ENCODE data around the gene CIP2A.

Gene CIP2A

DNA sequence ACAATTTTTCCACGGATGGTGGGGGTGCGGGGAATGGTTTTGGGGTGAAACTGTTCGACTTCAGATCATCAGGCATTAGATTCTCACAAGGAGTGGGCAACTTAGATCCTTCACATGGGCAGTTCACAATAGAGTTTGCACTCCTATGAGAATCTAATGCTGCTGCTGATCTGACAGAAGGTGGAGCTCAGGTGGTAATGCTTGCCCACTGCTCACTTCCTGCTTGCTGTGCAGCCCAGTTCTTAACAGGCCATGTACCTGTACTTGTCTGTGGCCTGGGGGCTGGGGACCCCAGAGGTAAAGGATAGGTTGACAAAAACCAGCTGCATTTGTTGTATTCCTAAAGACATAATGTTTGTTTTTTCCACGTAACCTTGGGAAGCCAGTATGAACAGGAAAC, 16.3 kb upstream of the CIP2A start:
- peaks cover 20% of the 10 kb centered on the region for H3K4me1 ChIP-seq (ENCODE audit: insufficient read depth, low read length, severe bottlenecking)
- H3K27me3 ChIP-seq (ENCODE audit: insufficient read depth, low read length) = no peaks in the 10 kb centered on the region
- no peak overlapping the region for H3K4me3 ChIP-seq (ENCODE audit: low read depth, low read length, poor library complexity, severe bottlenecking)
- H3K9ac ChIP-seq (ENCODE audit: low read length) = no peak overlapping the region
- H4K20me1 ChIP-seq (ENCODE audit: insufficient read depth, low read length) = no peaks in the 10 kb centered on the region
- H2AFZ ChIP-seq (ENCODE audit: low read length) = no peak overlapping the region
- H3K27ac ChIP-seq (ENCODE audit: low read depth, low read length, poor library complexity, severe bottlenecking) = no peak overlapping the region
- TF ChIP-seq, protein P1, sequence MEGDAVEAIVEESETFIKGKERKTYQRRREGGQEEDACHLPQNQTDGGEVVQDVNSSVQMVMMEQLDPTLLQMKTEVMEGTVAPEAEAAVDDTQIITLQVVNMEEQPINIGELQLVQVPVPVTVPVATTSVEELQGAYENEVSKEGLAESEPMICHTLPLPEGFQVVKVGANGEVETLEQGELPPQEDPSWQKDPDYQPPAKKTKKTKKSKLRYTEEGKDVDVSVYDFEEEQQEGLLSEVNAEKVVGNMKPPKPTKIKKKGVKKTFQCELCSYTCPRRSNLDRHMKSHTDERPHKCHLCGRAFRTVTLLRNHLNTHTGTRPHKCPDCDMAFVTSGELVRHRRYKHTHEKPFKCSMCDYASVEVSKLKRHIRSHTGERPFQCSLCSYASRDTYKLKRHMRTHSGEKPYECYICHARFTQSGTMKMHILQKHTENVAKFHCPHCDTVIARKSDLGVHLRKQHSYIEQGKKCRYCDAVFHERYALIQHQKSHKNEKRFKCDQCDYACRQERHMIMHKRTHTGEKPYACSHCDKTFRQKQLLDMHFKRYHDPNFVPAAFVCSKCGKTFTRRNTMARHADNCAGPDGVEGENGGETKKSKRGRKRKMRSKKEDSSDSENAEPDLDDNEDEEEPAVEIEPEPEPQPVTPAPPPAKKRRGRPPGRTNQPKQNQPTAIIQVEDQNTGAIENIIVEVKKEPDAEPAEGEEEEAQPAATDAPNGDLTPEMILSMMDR (IDR thresholded peaks at IDR 0.05; ENCODE audit: low read length) = no peak
- H3K9me2 ChIP-seq (ENCODE audit: low read depth, low read length) = no peaks in the 10 kb centered on the region
- no peaks in the 10 kb centered on the region for H3F3A ChIP-seq (ENCODE audit: insufficient read depth, low read length)
- H3K4me2 ChIP-seq (ENCODE audit: low read length) = no peak overlapping the region
- no peaks in the 10 kb centered on the region for H3K79me2 ChIP-seq (ENCODE audit: insufficient read depth, low read length)
- peaks cover 13% of the 10 kb centered on the region for H3K36me3 ChIP-seq (ENCODE audit: insufficient read depth, low read length)
- 0 out of 2 replicates have a peak, but pooled peaks cover 4% of the 10 kb centered on the region for H3K9me3 ChIP-seq (ENCODE audit: low read length)

DNA sequence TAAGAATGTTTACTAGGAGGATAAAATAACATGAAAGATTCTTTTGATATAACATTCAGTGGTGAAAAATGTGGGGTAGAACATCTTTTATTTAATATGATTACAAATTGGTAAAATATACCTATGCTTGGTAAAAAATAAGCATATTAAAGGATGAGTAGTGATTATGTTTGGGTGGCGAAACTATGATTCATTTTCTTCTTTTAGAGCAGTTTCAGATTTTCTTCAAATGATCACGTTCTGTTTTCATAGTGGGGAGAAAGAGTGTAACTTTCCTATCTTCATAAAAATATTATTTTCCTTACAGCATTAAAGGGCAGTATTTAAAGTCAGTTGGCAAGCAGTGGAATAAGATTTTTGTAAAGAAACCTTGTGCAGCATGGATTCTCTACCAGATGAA, 15.8 kb upstream of the CIP2A start:
- Histone ChIP-seq H4K20me1 (ENCODE audit: insufficient read depth, low read length) (no peaks in the 10 kb centered on the region), H3K27me3 (ENCODE audit: insufficient read depth, low read length) (no peaks in the 10 kb centered on the region), H3K9me3 (ENCODE audit: low read length) (0 out of 2 replicates have a peak, but pooled peaks cover 4% of the 10 kb centered on the region), H3K9me2 (ENCODE audit: low read depth, low read length) (no peaks in the 10 kb centered on the region), H3K4me2 (ENCODE audit: low read length) (no peak overlapping the region), H3F3A (ENCODE audit: insufficient read depth, low read length) (no peaks in the 10 kb centered on the region), H3K36me3 (ENCODE audit: insufficient read depth, low read length) (peaks cover 17% of the 10 kb centered on the region), H3K4me3 (ENCODE audit: low read depth, low read length, poor library complexity, severe bottlenecking) (no peak overlapping the region), H3K79me2 (ENCODE audit: insufficient read depth, low read length) (no peaks in the 10 kb centered on the region), H3K9ac (ENCODE audit: low read length) (no peak overlapping the region), H3K4me1 (ENCODE audit: insufficient read depth, low read length, severe bottlenecking) (peaks cover 20% of the 10 kb centered on the region), H3K27ac (ENCODE audit: low read depth, low read length, poor library complexity, severe bottlenecking) (no peak overlapping the region), H2AFZ (ENCODE audit: low read length) (no peak overlapping the region)
- TF ChIP-seq EZH2 (IDR thresholded peaks at IDR 0.05; ENCODE audit: borderline replicate concordance, low read length) = no peak
- TF ChIP-seq, protein P1 (IDR thresholded peaks at IDR 0.05; ENCODE audit: low read length) = no peak

DNA sequence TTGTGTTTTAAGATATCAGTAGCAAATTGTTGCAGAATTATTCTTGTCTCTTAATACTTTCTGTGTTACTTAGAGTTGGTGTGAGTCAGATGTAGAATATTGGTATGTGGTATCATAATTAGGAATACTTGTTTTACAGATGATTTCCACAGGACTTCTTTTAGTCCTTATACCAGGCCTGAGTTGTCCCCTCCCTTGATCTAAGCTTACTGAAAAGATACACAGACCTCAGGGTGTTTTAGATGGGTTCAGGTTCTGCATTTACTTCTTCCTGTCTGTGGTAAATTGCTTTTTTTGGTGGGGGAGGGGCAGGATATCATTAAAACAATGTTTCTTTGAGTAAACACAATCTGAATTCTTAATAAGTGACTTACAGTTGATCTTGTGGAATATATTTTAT, 14.5 kb upstream of the CIP2A start:
- no peaks in the 10 kb centered on the region for H3K9me2 ChIP-seq (ENCODE audit: low read depth, low read length)
- H3K4me3 ChIP-seq (ENCODE audit: low read depth, low read length, poor library complexity, severe bottlenecking) = no peak overlapping the region
- H3F3A ChIP-seq (ENCODE audit: insufficient read depth, low read length) = no peaks in the 10 kb centered on the region
- no peak overlapping the region for H3K4me2 ChIP-seq (ENCODE audit: low read length)
- TF ChIP-seq, protein P1 (IDR thresholded peaks at IDR 0.05; ENCODE audit: low read length) = no peak
- H3K36me3 ChIP-seq (ENCODE audit: insufficient read depth, low read length) = peaks cover 17% of the 10 kb centered on the region
- no peaks in the 10 kb centered on the region for H3K27me3 ChIP-seq (ENCODE audit: insufficient read depth, low read length)
- no peaks in the 10 kb centered on the region for H4K20me1 ChIP-seq (ENCODE audit: insufficient read depth, low read length)
- no peaks in the 10 kb centered on the region for H3K79me2 ChIP-seq (ENCODE audit: insufficient read depth, low read length)
- H3K4me1 ChIP-seq (ENCODE audit: insufficient read depth, low read length, severe bottlenecking) = peaks cover 20% of the 10 kb centered on the region
- H2AFZ ChIP-seq (ENCODE audit: low read length) = no peak overlapping the region
- no peak overlapping the region for H3K27ac ChIP-seq (ENCODE audit: low read depth, low read length, poor library complexity, severe bottlenecking)
- H3K9me3 ChIP-seq (ENCODE audit: low read length) = 0 out of 2 replicates have a peak, but pooled peaks cover 4% of the 10 kb centered on the region
- no peak overlapping the region; the same call in 1 of the 2 replicates for H3K9ac ChIP-seq (ENCODE audit: low read length)
